ENCODE measurements around the gene PXT1. TPM values are rescaled to one million over a fixed set of nuclear protein-coding genes. Genes with fewer than 3 reads are reported as not detected.

Gene PXT1
- total RNA-seq, 1 donor from 2014 or later = not detected

DNA sequence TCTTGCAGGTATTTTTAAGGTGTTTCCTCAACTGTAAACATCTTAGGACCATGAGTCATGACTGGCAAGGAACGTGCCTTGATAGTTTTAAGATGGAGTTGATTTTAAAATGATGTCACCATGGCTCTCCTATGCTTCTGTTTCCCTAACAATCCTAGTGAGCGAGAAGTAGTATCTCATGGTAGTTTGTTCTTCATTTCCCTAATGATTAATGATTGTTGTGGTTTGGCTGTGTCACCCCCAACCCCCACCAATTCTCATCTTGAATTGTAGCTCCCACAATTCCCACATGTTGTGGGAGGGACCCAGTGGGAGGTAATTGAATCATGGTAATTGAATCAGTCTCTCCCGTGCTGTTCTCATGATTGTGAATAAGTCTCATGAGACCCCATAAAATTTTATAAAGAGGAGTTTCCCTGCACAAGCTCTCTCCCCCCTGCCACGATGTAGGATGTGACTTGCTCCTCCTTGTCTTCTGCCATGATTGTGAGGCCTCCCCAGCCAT, 89.2 kb downstream of the PXT1 start:
- no peaks in the 10 kb centered on the region for H3K27me3 ChIP-seq
- H3K9me3 ChIP-seq = no peaks in the 10 kb centered on the region
- no peaks in the 10 kb centered on the region for H3K36me3 ChIP-seq
- peaks cover 0 to 22% of the 10 kb centered on the region in 2 donors for H3K4me1 ChIP-seq
- TF ChIP-seq, protein P1, sequence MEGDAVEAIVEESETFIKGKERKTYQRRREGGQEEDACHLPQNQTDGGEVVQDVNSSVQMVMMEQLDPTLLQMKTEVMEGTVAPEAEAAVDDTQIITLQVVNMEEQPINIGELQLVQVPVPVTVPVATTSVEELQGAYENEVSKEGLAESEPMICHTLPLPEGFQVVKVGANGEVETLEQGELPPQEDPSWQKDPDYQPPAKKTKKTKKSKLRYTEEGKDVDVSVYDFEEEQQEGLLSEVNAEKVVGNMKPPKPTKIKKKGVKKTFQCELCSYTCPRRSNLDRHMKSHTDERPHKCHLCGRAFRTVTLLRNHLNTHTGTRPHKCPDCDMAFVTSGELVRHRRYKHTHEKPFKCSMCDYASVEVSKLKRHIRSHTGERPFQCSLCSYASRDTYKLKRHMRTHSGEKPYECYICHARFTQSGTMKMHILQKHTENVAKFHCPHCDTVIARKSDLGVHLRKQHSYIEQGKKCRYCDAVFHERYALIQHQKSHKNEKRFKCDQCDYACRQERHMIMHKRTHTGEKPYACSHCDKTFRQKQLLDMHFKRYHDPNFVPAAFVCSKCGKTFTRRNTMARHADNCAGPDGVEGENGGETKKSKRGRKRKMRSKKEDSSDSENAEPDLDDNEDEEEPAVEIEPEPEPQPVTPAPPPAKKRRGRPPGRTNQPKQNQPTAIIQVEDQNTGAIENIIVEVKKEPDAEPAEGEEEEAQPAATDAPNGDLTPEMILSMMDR (IDR thresholded peaks at IDR 0.05) = no peak
- no peak for DNase-seq (ENCODE audit: low spot score in 2 of 2)
- no peak overlapping the region for H3K4me3 ChIP-seq
- intact Hi-C loops (cut with DNase I) = no loop called here
- no peak overlapping the region for H3K27ac ChIP-seq

DNA sequence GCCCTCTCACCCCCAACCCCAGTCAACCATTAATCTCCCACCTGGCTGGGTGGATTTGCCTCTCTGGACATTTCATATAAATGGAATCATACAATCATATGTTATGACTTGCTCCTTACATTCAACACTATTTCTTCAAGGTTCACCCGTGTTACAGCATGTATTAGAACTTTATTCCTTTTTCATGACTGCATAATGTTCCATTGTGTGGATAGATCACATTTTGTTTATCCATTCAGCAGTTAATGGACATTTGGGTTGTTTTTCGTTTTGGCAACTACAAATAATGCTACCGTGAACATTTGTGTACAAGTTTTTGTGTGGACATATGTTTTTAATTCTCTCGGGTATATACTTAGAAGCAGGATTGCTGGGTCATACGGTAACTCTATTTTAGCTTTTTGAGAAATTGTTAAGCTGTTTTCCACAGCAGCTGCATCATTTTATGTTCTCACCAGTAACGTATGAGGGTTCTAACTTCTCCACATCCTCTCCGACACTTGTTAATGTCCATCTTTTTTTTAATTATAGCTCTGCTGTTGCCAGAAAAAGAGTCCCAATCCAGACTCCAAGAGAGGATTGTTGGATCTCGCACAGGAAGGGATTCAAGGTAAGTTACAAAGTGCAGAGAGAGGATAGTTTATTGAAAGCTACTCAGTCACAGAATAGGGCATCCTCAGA, 90.0 kb downstream of the PXT1 start:
- no peak for DNase-seq (ENCODE audit: low spot score in 2 of 2)
- TF ChIP-seq, protein P1 (IDR thresholded peaks at IDR 0.05) = no peak
- no peaks in the 10 kb centered on the region for H3K27me3 ChIP-seq
- no peak overlapping the region for H3K4me3 ChIP-seq
- no peaks in the 10 kb centered on the region for H3K9me3 ChIP-seq
- peak overlapping the region; percentile 76 to 89 for H3K27ac ChIP-seq
- no peaks in the 10 kb centered on the region for H3K36me3 ChIP-seq
- intact Hi-C loops (cut with DNase I) = no loop called here
- peaks cover 0 to 20% of the 10 kb centered on the region in 2 donors for H3K4me1 ChIP-seq

DNA sequence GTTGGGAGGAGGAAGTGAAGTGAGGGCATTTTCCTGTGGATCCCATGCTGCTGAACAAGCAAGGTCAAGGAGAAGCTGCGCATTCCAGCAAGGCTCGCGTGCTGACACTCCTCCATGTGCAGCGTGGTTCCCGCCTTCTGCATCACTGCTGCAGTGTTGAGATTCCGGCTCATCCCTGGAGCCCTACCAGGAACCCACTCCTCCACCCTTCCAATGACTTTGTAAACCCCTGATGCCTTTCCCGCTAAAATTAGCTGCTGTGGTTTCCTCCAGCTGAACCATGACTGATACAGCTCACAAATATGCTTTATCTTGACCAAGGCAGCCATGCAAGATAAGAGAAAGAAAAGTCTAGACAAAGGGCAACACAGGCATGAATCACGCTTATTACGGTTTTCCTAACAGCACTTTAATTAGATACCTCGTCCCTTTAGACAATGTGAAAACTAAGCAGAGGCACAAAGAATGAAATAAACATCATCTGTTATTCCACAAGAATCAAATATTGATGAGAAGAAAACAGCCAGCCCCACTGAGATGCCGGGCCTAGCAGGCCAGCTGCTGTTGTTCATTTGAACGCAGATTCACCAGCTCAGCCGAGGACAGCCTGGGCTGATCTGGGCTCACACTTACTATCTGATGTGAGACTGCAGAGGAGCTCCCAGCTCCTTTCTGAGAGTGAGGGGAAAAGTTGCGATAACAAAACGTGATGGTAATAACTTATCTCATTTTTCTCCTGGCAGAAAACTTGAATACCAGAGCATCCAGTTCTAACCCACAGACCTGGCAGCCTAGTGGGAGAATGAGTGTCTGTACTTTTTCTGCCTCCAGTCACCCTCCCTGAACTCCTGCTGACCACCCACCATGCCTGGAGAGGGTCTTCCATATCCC, 91.7 kb downstream of the PXT1 start:
- H3K36me3 ChIP-seq = no peaks in the 10 kb centered on the region
- peak overlapping the region; percentile 76 to 89 for H3K27ac ChIP-seq
- peak in 1 of 2 donors; percentile 77 for DNase-seq (ENCODE audit: low spot score in 2 of 2)
- no peak overlapping the region for H3K4me3 ChIP-seq
- peaks cover 0 to 20% of the 10 kb centered on the region in 2 donors for H3K4me1 ChIP-seq
- no peaks in the 10 kb centered on the region for H3K27me3 ChIP-seq
- no peaks in the 10 kb centered on the region for H3K9me3 ChIP-seq
- intact Hi-C loops (cut with DNase I) = no loop called here
- TF ChIP-seq, protein P1 (IDR thresholded peaks at IDR 0.05) = no peak

DNA sequence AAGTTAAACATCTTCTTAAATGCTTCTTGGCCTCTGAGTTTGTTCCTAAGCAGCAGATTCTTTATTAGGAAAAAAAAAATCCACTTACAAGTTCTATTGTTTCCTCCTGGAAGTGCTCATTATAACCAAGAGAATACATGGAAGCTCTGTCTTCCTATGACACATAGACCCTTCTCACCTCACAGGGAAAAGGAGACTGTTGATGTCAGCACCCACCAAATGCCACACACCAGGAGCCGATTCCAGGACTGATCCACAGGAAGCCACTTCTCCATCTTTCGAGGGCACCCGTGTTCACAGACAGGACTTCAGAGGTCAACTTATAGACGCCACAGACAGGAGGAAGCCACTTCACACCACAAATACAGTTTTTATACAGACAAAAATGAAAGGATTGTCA, 92.6 kb downstream of the PXT1 start:
- H3K4me3 ChIP-seq = no peak overlapping the region
- H3K4me1 ChIP-seq = peaks cover 0 to 20% of the 10 kb centered on the region in 2 donors
- no peaks in the 10 kb centered on the region for H3K9me3 ChIP-seq
- H3K27ac ChIP-seq = peak overlapping the region; percentile 76 to 89
- intact Hi-C loops (cut with DNase I) = no loop called here
- TF ChIP-seq, protein P1 (IDR thresholded peaks at IDR 0.05) = no peak
- no peaks in the 10 kb centered on the region for H3K27me3 ChIP-seq
- DNase-seq (ENCODE audit: low spot score in 2 of 2) = no peak
- no peaks in the 10 kb centered on the region for H3K36me3 ChIP-seq

DNA sequence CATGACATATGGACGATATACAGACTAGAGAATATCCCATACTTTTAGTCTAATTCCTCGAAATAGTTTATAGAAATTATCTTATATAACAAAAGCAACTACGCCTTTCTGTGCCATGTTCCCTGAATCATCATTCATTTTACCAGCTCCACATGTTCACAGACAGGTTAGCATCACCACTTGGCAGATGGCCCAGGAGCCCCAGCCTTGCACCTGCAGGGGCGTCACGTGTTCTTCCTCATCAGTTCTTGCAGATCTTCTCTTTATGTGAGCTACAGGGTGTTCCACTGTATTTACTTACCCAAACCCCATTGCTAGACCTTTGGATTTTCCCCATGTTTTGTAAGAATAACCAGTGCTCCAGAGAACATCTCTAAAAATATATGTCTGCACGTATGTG, 93.4 kb downstream of the PXT1 start:
- DNase-seq (ENCODE audit: low spot score in 2 of 2) = no peak
- Histone ChIP-seq H3K4me3 (no peak overlapping the region), H3K9me3 (no peaks in the 10 kb centered on the region), H3K27me3 (no peaks in the 10 kb centered on the region), H3K36me3 (no peaks in the 10 kb centered on the region), H3K27ac (no peak overlapping the region), H3K4me1 (peaks cover 0 to 20% of the 10 kb centered on the region in 2 donors)
- TF ChIP-seq, protein P1 (IDR thresholded peaks at IDR 0.05) = no peak
- intact Hi-C loops (cut with DNase I) = no loop called here
